Astrocyte of the hippocampus (primary cell): Measurements from ENCODE around the gene LANCL3.
"Not testable (repeated sequence)": the region's sequence is repeated elsewhere in the genome, so short reads cannot be mapped to it uniquely, and the experiment has no call there.

Experiments
- DNase-seq: peaks from one replicate; pipeline ENCODE4 v3.0.0; 2011; ENCODE audit warnings: low read depth, low spot score

The LANCL3 gene

DNA sequence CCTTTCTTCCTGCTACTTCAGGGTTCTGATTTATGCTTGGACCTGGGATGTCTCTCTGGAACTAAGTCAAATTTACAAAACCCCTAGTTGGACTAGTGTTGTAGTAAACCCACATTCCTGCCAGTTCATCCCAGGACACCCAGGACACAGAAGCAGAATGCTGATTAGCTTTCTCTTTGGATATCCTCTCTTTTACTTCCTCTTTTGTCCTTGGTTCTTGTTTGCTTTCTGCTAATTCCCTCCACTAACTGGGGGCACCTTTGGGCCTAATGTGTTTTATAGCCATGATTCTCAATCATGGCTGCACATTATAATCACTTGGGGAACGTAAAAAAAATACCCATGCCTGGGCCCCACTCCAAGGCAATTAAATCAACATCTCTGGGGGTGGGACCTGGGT is 42.5 kb downstream of the LANCL3 start:
- no peak for DNase-seq

DNA sequence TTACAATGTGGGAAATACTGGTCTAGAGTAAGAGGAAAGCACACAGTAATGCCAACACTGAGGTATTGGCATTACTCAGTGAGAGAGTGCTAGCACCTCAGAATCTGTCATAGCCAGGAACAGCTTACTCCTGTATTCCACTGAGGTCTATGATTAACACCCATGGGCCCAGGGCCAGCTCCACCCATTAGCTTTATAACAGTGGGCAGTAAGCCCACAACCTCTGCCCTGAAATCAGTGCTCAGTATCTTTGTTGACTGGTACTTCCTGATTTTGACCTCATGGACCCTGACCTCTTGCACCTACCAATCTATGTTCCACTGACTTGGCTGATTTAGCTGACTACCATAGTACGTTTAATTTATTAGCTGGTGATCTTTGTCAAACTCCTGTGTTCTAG is 56.1 kb downstream of the LANCL3 start:
- peak; percentile 23 for DNase-seq

DNA sequence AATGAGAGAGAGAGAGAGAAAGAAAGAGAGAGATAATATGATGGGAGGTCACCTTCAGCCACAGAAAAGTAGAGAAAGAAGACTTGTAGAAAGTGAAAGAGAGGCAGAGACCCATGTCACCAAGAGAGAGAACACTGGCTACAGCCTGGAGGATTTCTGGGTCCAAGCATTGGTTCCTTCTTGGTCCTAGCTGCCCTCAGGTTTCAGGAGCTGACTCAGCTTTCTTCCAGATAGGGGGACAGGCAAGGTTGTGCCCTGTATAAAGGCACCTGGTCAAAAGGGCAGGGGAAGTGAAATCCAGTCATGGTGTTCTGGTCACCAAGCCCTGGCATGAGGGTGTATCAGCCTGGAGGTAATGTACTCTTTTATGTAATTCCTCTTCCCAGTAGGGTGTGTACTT is 66.6 kb downstream of the LANCL3 start:
- DNase-seq: no peak

DNA sequence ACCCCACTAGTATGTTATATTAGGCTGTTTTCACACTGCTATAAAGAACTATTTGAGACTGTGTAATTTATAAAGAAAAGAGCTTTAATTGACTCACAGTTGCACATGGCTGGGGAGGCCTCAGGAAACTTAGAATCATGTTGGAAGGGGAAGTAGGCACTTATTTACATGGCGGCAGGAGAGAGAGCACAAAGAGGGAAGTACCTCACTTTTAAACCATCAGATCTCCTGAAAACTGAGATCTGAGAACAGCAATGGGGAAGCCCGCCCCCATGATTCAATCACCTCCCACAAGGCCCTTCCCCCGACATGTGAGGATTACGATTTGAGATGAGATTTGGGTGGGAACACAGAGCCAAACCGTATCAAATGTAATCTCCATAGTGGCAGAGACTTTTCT is 68.7 kb downstream of the LANCL3 start:
- DNase-seq: no peak

DNA sequence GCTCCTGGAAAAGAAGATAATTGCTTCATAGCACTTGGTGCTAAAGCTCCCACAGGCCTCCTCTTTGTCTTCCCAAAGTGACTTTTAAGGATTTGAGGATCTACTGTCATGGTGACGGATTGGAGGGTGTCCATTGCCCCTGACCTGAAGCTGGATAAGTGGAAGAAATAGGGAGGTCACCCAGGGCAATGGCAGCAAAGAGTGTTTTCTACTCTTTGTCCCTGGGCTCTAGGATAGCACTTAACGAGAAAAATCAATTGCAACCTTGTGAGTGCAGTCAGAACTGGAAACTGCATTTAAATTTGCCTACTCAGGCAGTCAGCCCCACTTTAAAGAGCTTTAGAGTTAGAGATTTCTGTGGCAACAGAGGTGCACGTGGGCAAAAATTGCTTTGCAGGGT is 70.4 kb downstream of the LANCL3 start:
- no peak for DNase-seq

DNA sequence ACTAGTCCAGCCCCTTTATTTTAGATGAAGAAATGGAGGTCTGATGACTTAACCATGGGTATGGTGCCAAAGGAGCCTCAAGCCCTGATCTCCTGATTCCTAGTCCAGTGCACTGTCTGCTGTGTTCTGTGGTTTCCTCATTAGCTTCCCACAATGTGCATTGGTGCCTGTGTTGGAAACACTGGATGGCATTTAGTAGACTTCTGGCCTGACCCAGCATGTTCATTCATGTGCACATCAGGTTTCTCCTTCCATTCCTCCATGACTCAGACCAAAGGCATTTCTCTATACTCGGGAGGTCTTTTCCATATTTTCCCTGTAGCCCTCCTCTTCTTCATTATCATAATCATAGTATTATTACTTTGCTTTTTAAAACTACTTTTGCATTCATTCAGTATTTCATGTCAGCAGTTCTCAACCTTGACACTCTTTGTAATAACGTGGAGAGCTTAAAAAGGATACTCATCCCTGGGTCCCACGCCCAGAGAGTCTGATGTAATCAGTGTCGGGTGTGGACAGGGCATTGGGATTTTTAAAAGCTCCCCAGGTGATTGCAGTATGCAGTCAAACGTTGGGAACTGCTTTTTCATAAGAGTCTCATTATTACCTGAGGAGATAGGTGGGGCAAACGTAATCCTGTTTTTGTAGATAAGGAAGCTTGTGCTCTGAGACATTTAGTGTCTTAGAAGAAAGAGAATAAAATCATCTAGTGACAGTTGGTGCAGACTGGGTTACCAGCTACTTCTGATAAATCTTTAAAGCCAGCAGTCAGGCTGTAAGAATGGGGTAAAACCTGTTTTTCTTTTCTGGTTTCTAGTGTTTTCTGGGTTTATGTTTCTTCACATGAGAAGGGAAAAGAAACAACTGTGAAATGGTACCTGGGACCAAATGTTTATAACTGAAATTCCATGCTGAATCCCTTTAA is 73.2 kb downstream of the LANCL3 start:
- DNase-seq: peak; percentile 13

DNA sequence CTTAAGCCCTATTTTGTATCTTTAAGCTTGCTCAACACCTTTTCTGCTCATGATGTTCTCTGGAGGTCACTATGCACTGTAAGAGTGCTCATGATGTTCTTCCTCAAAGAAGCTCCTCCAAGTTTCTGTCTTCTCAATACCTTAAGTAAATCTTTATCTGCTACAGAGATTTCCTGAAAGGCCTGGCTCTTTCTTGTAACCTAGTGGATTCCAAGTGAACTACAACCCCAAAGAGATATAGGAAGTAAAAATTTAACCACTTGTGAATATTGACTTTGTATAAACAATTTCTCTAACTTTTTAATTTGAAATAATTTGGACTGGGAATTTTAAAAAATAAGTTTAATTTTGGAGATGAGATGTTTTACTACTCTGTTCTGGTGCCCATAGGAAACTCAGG is 74.8 kb downstream of the LANCL3 start:
- no peak for DNase-seq

DNA sequence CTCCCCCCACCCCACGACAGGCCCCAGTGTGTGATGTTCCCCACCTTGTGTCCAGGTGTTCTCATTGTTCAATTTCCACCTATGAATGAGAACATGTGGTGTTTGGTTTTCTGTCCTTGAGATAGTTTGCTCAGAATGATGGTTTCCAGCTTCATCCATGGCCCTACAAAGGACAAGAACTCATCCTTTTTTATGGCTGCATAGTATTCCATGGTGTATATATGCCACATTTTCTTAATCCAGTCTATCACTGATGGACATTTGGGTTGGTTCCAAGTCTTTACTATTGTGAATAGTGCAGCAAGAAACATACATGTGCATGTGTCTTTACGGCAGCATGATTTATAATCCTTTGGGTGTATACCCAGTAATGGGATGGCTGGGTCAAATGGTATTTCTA is 79.4 kb downstream of the LANCL3 start:
- DNase-seq: not testable (repeated sequence)

DNA sequence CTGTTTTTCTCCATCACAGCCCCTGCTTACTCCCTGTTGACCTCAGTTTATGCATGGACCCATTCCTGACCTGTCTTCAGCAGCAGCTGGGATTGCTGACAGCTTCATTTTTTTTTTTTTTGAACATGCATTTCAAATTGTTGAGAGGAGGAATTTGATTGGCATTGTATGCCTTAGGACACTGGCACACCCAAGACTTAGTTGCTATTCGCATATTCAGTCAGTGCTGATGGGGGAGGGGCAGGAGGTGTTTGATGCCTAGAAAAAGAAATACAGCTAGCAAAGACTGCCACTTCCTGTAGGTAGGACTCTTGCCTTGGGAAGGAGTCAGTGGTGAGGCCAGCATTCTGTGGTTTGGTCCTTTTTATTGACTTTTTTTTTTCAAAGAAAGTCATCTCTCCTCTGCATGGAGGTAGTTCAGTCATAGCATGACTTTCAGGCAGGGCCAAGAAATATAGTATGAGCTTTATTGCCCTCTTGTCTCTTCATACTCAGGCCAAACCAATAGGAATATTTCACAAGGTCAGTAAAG is 80.5 kb downstream of the LANCL3 start:
- DNase-seq: no peak

DNA sequence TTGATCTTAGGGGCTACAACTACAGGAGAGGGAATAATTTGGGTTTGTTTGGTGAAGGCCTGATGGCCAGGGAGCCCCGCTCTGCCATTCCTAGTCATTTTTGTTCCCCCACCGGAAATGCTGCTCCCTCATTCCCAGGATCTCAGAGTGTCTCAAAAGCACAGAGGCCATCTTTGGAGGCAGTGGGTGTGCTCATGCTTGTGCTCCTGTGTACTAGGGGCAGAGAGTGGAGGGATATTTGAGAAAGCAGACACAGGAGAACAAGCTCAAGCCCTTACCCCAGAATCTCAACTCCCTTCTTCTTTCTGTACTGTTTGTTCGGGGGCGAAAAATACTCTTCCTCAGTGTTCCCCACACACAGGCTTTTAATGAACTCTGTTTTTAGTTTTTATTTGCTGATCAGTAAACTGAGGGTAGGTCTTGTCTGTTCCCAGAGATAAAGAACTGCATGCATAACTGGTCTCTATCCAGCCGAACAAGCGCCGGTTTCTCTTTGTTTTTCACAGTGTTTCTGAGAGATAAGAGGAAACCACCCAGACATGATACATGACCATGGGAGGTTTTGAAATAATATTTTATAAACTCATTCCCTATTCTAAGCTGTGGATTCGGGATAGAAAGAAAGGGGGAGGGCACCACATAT is 81.2 kb downstream of the LANCL3 start:
- DNase-seq: no peak

DNA sequence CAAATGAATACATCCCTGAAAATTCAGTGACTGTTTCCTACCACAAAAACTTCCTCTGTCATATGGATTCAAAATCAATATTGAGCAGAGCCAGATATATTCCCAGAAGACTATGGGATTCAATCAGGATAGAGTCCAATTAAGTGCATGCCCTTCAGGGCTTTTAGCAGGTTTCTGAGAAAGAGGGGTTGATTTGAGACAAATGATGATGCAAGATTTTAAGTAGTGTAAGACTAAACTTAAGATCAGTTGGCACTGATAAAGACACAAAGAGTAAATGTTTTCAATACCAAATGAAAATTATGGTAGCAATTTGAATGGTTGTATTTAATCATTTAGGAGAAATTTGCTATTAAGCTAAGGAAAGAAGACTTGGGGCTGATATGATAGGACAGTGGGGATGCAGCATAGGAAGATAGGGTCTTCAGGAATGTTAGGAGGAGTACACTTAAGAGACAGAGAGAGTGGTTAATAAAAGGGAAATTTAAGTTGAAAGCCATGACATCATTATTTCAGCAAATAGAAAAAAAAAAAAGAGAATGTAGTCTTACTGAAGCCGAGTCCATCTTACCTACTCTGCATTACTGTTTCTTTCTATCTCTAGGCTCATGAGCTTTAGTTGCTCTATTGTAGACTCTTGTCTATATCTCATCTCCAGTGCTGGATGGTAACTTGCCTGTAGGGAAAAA is 82.1 kb downstream of the LANCL3 start:
- no peak for DNase-seq

DNA sequence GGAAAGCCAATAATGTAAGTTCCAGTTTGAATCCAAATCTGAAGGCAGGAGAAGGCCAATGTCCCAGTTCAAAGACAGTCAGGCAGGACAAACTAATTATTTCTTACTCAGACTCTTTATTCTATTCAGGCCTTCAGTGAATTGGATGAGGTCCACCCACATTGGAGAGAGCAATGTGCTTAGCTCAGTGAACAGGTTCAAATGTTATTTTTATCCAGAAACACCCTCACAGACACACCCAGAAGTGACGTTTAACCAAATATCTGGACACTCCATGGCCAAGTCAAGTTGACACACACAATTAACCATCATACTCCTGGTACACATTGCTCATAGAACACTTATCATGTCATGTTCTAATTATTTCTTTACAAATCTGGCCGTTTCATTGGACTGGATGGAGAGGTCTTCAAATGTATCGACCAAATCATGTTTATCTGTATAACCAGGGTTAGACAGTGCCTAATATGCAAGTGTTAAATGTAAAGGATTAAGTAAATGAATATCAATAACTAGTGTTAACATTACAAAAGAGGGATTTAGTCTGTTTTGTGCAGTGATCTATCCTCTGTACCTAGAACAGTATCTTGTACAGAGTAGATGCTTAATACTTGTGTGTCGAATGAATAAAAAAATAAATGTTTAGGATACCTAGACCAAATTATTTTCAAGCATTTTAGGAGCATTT is 87.0 kb downstream of the LANCL3 start:
- DNase-seq: no peak

DNA sequence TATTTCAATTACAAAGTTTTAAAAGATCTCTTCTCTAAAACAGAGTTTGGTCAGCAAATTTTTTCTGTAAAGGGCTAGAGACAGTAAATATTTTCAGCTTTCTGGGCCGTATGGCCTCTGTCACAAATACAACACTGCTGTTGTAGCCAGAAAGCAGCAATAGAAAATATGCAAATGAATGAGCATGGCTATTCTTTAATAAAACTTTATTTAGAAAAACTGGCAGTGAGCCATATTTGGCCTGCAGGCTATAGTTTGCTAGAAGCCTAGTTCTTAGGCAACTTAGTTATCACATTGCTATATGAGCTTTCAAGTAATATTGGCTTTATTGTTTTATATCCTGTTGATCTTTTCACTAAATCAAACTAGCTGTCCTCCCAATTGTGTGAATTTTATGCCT is 87.6 kb downstream of the LANCL3 start:
- no peak for DNase-seq

DNA sequence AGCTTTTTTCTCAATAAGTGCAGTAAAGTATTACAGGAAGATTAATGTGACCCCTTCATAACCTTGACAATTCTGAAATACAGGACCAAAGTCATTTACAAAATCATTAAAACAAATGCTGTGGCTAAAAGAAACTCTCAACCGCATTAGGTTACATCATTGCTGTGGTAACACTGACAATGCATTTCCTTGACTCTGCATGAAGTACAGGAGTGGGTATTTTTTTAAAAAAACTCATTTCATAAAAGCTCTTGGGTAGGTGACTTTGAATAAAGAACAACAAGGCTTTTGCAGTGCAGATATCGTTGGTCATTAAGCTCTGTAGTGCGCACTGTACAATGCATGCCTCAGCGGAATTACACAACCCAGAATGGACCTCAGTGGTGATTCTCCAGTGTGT is 90.7 kb downstream of the LANCL3 start:
- DNase-seq: no peak

DNA sequence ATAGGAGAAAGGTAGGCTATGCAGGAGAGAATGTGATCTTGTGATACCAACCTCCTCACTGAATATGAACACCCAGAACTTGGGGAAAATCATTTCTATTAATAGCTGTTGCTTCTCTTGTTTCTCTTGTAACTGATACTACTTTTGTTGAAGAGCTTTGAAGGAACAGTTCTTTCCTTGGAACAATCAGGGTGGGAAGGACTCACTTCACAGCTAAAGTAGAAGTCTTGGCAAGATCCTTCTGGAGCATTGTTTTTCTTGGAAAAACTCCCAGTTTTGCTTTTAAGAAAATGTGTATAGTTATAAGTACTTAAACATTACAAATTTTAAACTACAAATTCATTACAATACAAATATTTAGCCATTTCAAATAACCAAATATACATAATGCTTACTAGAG is 95.1 kb downstream of the LANCL3 start:
- DNase-seq: no peak

DNA sequence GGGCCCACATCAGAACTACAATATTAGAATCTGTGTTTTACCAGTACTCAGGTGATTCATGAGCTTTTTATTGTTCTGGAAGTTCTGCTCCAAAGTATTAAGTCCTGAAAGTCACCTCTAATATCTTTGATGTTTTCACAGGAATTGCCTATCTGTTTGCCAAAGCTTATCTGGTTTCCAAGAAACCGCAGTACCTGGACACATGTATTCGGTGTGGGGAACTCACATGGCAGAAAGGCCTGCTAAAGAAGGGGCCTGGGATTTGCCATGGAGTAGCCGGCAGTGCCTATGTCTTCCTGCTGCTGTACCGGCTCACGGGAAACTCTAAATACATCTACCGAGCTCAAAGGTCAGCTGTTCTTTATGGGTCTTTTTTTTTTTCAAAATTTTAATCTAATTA is 95.7 kb downstream of the LANCL3 start:
- no peak for DNase-seq

DNA sequence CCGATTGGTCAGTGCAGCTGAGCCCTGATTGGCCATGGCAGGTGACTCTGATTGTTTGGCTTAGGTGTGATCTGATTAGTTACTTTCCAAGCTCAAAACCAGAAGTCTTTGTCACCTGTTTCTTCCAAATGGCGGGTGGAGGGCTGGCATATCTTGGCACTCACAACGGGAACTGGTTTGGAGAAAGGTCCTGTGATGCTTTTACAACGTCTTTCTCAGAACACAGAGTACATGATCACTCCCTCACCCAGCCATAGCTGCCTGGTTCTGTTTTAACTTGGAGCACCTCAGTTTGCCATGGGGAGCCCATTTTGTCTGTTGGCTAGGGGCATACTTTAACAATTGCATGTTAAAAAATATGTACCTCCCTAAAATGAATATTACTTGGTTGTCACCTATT is 101.1 kb downstream of the LANCL3 start:
- no peak for DNase-seq

DNA sequence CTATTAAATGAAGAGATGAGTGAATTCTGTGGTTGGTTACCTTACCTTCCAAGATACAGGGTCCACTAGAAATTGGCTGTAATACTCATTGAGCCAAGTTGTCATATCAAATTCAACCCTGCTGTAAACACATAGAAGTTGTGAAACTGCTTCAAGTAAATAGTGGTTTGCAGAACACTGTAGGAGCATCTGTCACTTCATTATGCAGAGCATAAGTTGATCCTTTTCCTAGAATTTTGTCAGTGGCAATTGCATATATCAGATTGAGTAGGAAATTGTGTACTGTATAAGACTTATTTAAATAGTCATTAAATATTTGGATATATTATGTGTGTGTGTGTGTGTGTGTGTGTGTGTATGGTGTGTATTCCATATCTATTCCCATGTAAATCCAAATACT is 105.3 kb downstream of the LANCL3 start:
- DNase-seq: no peak

DNA sequence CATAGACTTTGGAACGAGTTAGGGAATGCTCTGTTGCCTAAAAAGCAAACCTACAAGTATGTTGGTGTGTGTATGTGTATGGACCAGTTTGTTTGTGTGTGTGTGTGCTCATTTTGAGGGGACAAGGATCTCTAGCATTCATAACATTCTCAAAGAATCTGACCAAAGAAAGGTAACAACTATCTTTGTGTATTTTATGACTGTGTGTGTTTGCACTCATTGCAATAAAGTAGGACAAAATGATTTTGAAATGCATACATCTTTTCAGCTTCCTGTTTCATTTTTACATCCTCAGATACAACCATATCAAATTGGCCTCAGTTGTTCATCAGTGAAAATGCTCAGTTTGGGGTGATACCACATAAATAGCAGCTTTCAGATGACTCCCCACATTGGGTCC is 105.8 kb downstream of the LANCL3 start:
- no peak for DNase-seq

DNA sequence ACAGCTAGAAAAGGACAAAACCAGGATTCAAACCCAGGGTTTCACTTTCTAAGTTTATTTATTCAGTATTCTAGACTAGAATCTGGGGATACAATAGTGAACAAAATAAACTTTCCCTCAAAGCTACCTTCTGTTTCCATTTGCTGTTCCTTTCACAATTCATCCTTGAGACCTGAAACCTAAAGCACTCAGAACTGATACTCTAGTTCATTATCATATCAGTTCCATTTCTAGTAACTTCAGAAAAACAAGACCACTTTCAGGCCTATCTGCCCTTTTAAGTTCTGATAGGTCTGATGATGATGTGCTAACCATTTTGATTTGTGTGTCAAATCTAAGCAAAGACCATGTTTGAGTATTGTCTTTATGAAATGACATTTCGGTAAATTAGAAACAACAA is 106.3 kb downstream of the LANCL3 start:
- DNase-seq: no peak

DNA sequence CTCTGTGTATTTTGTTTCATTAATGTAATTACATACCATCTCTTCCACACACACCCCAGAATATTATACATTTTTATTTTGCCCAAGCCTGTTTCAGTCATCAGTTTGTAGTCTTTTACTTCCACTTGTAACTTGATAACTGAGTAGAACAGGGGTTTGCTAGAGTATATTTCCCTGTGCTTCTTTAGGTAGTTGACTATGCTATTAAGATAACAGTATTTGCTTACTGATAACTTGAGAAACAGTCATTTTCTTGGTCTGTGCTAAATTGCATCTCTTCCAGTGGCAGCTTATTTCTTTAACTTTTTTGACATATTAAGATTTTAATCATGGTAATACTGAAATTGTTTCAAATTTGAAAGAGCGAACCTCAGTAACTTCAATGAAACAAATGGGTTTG is 107.1 kb downstream of the LANCL3 start:
- no peak for DNase-seq

DNA sequence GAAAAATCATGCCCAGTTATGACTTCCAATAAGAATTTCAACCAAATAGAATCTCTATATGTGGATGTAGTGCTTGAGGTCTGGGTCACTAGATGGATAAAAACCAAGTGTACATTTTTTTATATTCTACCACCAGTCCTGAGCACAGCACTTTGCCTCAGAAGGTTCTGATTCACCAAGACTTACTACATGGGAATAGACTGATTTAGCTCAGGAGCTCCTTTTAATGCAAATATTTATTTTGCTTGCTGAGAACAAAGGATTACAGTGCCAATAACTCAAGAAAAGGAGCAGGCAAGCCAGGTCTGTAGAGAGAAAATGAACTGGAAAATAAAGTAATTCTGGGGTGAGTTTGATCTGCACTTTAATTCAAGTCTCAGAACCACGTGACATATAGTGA is 107.8 kb downstream of the LANCL3 start:
- no peak for DNase-seq
